HT-29 (cell line): ENCODE results near the gene LMF2. TPM values are rescaled to one million over a fixed set of nuclear protein-coding genes. Genes with fewer than 3 reads are reported as not detected.
"Not testable (repeated sequence)": the region's sequence is repeated elsewhere in the genome, so short reads cannot be mapped to it uniquely, and the experiment has no call there.

ENCODE experiments used
- DNase-seq: peaks from one replicate; pipeline ENCODE4 v3.0.0-alpha.2; 2015; ENCODE audit warnings: low spot score
- total RNA-seq: library from RNA; depleted of rRNA; stranded (reverse); fragments of >200 nt; shearing (Covaris generic); gene quantifications from 2 replicates; pipeline ENCODE4 v1.2.3, GENCODE V29; 2014

Gene LMF2
- total RNA-seq, 1 experiment from 2014 or later = 52.8 TPM

DNA sequence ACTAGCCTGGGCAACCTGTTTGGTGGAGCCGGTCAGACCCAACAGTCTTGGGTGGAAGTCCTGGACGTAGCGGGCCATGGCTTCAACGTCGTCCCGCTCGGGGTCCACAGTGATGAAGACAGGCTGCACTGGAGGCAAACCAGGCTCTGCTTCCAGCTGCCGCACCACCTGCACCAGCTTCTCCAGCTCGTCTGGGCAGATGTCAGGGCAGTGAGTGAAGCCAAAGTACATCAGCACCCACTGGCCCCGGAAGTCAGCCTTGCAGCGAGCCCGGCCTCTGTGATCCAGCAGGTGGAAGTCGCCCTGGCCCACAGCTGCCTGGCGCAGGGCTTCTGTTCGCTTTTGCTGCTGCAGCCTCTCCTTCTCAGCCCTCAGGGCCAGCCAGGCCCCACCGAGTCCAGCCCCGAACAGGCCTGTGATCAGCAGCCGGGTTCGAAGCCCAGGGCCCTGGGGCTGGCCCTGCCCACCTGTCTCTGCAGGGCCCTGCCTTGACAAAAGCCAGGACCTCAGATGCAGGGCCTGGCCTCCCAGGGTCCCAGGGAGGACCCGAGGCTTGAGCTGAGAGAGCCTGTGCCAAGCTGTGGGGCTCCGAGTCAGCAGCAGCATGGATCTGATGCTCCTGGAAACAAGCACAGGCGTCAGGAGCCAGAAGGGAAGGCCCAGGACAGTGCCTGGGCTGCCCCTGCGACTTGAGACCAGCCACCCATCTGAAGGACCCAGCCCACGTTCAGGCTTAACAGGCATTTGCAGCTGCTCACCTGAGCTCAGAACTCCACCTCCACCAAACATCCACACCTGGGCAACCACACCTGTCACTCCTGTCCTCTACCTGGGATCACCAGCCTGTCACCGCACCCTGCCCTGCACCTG, 16.5 kb upstream of the LMF2 start:
- peak; percentile 13 for DNase-seq

DNA sequence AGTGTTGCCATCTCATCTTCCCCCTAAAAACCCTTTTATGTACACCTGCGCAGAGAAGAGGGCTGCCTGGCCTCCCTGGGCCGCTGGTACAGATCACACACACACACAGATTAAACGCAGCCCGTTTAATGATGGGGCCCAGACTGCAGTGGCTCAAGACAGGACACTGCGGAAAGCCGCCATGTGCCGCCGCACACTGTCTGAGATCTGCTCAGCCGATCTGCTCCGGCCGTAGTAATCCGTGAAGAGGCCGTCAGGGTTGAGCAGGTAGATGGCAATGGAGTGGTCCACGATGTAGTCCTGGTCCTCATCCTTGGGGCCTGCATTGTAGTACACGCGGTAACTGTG, 15.9 kb upstream of the LMF2 start:
- DNase-seq = no peak

DNA sequence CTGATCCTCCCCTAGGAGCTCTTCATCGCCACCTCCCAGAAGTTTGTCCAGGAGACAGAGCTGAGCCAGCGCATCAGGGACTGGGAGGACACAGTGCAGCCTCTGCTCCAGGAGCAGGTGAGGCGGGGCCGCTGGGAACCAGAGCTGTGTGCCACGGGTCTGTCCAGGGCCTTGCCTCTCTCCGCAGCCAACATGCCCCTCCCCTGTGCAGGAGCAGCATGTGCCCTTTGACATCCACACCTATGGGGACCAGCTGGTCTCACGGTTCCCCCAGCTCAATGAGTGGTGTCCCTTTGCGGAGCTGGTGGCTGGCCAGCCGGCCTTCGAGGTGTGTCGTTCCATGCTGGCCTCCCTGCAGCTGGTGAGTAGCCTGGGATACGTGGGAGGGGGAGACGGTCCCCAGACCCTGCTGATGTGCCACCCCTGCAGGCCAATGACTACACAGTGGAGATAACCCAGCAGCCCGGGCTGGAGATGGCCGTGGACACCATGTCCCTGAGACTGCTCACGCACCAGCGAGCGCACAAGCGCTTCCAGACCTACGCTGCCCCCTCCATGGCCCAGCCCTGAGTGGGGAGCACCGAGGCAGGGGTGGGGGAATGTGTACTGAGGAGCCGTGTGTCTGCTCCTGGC, 15.4 kb upstream of the LMF2 start:
- DNase-seq = no peak

DNA sequence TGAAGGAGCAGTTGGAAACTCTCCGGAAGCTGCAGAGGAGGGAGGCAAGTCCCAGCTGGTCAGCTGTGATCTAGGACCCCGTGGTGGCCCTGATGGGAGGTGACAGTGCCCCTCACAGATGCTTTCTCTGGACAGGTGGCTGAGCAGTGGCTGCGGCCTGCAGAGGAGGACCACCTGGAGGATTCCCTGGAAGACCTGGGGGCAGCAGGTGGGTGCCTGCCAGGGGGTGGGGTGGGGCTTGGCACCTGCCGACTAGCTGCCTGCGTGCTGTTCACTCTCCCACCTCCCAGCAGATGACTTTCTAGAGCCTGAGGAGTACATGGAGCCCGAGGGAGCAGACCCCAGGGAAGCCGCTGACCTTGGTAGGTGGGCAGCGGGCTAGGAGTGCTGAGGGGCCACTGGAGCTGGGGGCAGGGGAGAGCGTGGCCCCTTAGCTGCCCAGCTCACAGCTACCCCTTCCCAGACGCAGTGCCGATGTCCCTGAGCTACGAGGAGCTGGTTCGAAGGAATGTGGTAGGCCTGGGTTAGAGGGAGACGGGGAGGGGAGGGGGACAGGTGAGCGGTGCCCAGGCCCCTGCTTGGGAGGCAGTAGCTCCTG, 14.8 kb upstream of the LMF2 start:
- no peak for DNase-seq

DNA sequence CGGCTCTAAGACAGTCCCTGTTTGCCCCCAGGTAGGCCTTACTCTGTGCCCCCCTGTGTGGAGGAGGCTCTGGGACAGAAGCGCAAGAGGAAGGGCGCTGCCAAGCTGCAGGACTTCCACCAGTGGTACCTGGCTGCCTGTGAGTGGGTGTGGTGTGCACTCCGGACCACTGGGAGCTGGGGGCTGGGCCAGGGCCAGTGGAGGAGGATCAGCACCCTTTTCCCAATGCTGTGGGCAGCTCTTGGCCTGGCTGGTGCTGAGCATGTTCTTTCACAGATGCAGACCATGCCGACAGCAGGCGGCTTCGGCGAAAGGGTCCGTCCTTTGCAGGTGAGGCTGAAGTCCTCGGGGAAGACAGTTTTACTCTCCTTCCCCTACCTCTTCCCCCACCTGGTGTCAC, 14.2 kb upstream of the LMF2 start:
- no peak for DNase-seq

DNA sequence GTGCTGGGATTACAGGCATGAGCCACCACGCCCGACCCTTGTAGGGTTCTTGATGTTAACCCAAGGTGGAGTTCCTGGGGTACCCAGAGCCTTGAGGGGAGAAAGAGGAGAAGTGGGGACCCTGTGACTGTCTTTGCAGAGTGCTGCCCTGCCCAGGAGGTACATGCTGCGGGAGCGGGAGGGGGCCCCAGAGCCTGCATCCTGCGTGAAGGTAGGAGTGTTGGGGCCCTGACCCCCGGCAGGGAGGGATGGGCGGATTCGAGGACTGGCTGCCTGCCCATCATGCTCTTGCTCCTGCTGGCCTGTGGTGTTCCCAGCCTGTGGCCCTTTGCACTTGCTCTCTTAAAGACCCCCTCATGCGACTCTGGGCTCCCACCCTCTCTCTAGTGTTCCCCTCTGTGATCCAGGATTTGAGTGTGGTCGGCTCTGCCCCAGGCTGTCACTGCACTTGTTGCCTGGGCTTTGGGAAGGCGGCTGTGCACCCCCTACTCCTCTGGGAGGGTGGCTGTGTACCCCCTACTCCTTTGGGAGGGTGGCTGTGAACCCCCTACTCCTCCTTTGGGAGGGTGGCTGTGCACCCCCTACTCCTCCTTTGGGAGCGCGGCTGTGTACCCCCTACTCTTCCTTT, 13.4 kb upstream of the LMF2 start:
- DNase-seq = no peak

- not testable (repeated sequence) for DNase-seq
Observed at GRCh38 chr22:50520184-50520583, 12.7 kb upstream of the LMF2 start.

DNA sequence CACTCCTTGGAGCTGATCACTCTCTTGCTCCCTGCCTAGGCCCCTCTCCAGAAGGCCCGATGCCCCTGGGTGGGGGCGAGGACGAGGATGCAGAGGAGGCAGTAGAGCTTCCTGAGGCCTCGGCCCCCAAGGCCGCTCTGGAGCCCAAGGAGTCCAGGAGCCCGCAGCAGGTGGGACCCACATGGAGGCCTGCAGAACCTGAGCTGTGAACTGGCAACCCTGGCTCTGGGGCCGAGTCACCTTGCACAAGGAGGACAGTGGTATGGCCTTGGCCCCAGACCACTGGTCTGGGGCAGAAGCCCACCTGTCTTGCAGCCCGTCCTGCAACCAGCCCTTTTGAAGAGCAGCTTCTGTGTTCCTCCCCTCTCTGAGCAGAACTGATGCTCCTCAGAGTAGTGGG, 11.6 kb upstream of the LMF2 start:
- no peak for DNase-seq

GRCh38 chr22:50518606-50519005, 11.1 kb upstream of the LMF2 start:
- DNase-seq = no peak

DNA sequence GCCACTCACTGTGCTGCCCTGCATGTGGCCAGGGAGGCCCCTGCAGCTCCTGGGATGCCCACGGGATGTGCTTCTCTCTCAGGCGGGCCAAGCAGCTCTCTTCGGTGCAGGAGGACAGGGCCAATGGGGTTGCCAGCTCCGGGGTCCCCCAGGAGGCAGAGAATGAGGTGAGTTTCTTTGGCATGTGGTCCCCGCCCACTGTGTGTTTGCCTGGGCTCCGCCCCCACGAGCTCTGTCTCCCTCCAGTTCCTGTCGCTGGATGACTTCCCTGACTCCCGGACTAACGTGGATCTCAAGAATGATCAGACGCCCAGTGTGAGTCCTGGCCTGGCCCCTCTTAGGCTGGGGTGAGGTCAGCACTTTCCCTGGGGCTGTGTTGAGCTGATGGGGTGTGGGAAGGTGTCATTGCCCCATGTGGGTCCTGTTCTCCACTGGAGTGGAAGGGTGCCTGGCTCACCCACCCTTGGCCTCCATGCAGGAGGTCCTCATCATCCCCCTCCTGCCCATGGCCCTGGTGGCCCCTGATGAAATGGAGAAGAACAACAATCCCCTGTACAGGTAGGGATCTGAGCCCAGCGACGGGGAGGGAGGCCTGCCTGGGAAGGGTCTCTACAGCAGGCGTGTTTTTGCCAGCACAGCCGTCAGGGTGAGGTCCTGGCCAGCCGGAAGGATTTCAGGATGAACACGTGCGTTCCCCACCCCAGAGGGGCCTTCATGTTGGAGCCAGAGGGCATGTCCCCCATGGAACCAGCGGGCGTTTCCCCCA, 10.2 kb upstream of the LMF2 start:
- DNase-seq = no peak

- no peak for DNase-seq
Observed at GRCh38 chr22:50516891-50517290, 9.4 kb upstream of the LMF2 start.

- no peak for DNase-seq
Observed at GRCh38 chr22:50516068-50516467, 8.6 kb upstream of the LMF2 start.

GRCh38 chr22:50513175-50513574, 5.7 kb upstream of the LMF2 start:
- no peak for DNase-seq

DNA sequence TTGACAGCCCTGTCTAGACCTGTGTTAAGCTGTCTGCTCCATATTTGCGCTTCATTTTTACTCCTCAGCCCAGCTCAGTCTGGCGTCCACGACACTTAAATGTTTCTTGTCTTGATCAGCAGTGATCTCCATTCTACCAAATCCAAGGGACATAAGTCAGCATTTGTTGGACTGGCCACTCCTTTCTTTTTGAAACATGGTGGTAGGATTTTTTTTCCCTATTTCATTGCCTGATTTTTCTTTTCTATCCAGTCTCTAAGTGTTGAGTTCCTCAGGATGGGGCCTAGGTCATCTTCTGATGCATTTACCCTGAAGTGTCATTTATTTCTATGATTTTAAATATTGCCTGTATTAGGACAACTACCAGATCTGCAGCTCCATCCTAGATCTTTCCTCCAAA, 1.4 kb upstream of the LMF2 start:
- DNase-seq = no peak

DNA sequence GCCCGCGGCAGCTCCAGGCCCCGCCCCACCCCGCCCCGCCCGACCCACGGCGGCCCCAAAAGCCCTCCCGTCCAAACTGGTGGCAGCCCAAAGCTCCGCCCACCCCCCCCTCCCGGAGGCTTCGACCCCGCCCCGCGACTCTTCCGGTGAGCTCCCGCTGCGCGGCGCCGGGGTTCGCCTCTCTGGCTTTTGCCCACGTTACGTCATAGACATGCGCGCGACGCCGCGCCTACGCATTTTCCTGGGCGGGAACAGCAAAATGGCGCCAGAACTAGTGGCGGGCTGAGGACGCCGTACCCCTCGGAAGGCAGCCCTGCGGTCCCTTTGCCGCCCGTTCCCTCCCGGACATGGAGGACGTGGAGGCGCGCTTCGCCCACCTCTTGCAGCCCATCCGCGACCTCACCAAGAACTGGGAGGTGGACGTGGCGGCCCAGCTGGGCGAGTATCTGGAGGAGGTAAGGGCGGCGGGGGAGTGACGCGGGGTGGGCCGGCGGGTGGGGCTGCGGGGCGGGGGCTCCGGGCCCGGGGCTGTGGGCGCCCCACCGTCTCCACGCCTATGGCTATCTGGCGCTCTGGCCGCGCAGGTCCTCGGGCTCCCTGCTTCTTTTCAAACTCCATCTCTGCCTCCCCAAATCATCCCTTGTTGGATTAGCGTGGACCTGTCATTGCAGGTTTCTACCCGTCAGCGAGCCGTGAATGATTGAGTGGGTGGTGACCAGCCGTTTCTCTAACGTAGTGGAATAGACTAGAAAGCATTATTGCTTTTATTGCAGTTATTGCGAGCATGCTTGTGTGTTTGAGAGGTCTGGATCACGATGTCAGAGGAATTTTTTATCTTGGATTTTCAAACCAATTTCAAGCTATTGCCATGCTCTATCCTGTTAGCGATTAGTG, 736 bp upstream of the LMF2 start, which contains the start of gene NCAPH2:
NCAPH2 (plus strand) TSS at position 234 of the 894 bp plus-strand sequence; CDS start at position 348, 114 bp downstream.
- peak; percentile 92 for DNase-seq

DNA sequence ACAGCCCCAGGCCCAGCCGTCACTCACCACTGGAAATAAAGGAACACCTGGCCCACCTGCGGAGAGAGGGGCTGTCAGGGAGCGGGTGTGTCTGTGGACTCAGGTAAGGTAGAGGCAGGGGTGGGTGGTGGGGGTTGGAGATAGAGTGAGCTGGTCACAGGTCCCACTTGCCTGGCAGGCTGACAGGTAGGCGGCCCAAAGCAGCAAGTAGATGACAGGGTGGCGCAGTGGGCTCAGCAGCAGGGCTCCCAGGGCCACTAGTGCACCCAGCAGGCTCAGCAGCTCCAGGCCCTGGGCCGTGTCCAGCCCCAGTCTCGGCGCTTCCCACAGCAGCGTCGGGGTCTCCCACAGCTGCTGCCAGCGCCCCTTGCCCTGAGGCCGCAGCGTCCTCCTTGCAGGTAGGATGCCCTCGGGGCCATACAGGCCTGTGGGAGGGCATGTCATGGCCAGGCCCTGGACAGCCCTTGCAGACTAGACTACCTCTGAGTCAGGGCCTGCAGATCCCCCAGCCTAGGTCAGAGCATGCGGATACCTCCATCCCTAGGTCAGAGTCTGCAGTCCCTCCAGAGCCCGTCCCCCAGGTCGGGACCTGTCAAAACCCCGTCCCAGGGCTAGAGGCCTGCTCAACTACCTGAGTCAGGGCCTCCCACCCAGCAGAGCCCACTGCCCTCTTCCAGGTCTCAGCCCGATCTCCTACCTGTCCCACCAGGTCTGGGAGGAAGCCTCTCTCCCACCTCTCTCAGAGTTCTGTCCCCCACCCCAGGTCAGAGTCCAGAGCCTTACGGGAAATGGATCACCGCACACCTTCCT, 686 bp downstream of the LMF2 start:
- no peak for DNase-seq

- DNase-seq = no peak
Observed at GRCh38 chr22:50505776-50506610, 1.5 kb downstream of the LMF2 start.

- no peak for DNase-seq
Observed at GRCh38 chr22:50505276-50505775, 2.2 kb downstream of the LMF2 start.
